Stimulated activated CD4-positive, alpha-beta T cell treated with anti-CD3 and anti-CD28 coated beads, Interleukin-1b, Interleukin-23, amount 100 ng/mL, for 1 hour (primary cell): Measurements from ENCODE around the gene STAT2.
"Not testable (repeated sequence)": the region's sequence is repeated elsewhere in the genome, so short reads cannot be mapped to it uniquely, and the experiment has no call there.

ENCODE experiments used
- DNase-seq, 2 donors: peaks; one replicate each; pipeline ENCODE4 v3.0.0-alpha.2; 2020; ENCODE audit warnings: low read depth in 2 of 2

The STAT2 gene

DNA sequence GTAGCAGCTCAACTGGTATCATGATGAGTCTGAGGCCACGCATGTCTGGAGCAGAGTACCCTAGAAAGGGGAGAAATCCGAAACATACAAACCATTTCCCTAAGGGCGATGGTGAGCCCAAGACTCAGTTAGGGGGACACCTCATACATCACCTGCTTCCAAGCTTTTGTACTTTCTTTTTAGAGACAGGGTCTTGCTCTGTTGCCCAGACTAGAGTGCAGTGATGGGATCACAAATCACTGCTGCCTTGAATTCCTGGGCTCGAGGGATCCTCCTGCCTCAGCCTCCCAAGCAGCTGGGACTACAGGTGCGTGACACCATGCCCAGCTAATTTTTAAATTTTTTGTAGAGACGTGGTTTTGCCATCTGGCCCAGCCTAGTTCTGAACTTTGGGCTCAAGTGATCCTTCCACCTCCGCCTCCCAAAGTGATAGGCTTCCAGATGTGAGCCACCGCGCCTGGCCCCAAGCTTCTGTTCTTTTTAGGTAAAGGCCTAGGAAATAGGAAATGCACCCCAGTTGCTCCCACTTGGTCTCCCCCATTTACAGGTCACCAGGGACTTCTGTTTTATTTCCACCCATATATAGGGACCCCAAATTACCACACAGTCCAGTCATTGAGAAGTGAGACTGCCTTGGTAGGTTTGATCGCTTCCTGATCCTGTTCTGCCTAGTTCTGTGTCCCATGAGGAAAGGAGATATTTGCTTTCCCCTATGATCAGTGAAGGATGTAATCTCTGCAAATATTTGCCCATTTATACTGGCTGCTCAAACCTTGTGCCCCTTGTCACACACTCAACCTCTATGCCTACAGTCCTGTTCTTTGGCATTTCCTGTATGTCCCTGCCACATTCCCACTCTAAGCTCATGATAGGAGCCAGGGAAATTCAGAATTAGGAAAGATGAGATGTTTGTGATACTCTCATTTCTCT is 2.5 kb upstream of the STAT2 start, which contains the start of gene APOF:
APOF (minus strand) TSS at position 728 of the 930 bp plus-strand sequence; CDS start at position 616, 112 bp downstream.
- DNase-seq, result no peak

DNA sequence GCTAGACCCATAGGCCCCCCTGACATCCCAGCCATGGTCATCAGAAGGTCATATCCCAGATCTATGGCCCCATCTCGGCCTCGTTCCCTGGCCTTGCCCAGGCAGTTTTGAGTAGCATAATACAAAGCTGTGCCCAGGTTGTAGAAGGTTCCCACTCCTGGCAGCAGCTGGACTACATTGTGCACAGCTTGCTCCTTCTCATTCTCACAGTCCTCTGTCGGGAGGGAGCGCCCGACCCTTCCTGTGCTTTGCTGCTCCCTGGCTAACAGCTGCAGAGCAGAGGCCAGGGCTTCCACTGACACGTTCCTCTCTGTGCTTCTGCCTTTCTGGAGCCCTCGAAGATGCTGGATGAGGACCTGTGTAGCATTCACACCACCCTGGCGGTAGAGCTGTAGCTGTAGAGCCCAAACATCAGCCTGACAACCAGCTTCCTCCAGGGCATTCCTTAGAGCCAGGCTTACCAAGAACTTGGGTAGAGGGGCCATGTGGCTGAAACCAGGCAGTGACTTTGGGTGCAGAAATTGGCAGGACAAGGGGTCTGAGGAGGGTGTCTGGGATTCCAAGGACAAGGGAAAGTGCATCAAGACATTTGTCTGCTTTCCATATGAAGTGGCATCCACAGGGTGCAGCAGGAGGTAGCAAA is 1.7 kb upstream of the STAT2 start:
- no peak for DNase-seq

DNA sequence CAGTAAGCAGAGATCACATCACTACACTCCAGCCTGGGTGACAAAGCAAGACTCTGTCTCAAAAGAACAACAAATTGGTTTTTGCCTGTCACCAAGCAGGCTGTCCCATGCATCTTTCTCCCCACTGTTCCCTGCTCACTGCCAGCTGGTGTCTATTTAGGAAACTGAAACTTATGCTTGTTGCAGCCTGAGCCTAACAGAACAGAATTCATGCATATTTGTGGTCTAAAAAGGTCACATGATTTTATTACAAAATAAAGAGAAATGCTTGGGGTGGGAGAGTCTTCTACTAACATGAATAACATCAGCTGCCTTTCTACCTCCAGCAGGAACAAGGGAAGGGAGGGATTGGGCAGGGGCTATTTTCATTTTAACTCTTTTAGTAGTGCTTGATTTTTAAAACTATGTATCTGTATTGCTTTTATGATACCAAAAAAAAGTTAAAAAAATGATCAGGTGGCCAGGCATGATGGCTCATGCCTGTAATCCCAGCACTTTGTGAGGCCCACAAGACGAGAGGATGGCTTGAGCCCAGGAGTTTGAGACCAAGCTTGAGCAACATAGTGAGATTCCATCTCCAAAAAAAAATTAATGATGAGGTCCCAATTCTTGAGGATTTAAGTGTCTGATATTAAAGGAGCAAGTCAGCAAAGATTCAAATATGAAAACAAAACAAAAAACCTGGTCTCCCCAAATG is 923 bp downstream of the STAT2 start:
- DNase-seq, result no peak

DNA sequence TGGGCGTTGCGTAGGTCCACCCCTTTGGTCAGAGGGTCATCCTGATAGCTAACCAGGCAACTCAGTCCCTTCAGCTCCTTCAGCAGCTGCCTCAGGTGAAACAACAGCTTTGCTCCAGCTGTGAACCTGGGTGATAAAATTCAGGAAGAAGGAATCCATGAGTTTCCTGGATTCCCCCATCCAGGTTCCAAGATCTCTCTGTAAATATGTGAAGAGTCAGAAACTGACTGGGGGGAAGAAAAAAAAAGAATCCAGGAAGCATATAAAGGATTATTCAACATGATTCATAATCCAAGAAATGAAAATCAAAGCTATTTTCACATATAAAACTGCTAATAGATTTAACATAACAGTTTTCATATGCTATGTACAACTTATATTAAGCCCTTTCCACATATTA is 8.6 kb downstream of the STAT2 start:
- no peak for DNase-seq

DNA sequence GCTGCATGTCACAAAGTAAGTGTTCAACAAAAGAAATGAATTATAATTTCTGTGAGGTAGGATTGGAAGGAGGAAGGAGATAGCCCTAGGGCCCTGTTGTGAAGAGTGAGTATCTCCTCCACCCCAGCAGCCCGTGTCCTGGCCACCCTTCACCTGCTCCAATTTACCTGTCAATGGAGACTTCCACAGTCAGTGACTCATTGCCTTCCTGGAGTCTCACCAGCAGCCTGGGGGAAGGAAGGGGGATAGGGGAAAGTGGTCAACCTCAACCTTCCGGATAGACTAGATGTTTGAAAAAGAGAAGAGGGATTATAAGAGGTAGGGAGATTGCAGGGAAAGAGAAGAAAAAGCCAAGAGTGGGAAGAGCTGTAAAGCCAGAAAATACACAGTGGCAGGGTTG is 9.2 kb downstream of the STAT2 start:
- no peak for DNase-seq

DNA sequence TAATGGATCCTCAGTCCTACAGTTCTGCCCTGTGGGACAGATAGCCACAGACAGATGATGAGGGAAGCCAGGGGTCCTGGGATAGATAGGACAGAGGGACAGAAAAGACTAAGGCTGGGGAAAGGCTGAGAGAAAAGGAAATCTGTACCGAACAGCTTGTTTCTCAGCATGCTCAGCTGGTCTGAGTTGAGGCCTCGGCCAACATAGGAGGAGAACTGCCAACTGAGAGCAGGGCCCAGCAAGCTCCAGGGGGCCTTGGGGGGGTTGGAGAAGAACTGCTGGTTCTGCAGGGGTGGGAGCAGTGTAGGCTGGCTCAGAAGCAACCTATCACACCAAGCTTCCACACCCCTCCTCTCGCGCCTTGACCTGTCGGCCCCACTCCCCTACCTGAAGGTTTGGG is 11.1 kb downstream of the STAT2 start:
- DNase-seq, result no peak

DNA sequence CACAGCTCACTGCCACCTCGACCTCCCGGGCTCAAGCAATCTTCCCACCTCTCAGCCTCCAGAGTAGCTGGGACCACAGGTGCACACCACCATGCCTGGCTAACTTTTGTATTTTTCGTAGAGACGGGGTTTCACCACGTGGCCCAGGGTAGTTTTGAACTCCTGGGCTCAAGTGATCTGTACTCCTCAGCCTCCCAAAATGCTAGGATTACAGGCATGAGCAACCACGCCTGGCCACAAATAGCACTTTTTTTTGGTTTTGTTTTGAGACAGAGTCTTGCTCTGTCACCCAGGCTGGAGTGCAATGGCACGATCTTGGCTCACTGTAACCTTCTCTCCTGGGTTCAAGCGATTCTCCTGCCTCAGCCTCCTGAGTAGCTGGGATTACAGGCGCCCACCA is 12.7 kb downstream of the STAT2 start:
- not testable (repeated sequence) for DNase-seq

DNA sequence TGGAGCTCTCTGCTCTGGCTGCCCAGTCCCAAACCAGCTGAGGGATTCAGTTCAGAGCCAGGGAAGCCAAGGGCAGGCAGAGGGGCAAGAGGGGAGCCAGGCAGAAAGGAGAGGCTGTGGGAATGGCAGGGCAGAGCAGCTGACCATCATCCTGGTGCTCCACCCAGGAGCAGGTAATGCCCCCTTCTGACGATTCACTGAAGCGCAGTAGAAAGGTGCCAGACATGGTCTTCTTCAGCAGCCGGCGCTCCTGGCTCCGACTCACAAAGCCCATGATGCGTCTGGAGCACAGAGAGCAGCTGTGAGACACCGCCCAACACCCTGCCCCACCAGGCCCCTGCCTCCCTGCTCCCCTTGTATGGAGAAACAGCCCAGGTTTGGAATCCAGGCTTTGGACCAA is 13.2 kb downstream of the STAT2 start:
- no peak for DNase-seq

DNA sequence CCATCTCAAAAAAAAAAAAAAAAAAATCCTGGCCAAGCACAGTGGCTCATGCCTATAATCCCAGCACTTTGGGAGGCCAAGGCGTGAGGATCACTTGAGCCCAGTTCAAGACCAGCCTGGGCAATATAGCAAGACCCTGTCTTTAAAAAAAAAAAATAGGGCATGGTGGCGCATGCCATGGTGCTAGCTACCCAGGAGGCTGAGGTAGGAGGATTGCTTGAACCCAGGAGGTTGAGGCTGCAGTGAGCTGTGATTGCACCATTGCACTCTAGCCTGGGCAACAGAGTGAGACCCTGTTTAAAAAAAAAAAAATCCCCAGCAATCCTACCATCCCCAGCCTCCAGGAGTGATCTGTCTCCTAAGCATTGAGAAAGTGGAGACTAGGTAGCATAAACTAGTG is 17.6 kb downstream of the STAT2 start:
- DNase-seq, result not testable (repeated sequence)

DNA sequence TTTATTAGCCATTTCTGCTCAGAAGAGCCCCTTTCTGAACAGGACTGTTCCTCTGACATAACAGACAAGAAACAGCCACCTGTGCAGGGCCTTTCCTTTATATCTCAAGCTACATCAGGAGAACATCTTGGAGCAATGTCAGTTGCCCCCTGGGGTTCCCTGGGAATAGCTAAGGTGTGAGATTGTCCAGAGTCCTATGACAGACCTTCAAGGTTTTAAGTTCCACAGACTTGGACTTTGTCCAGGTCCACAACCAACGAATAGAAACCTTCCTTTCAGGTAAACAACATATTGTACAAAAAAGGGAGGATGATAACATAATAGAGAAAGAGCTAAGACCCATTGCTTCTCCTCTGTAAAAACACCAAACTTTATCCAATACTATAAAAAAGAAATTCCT is 18.3 kb downstream of the STAT2 start:
- no peak for DNase-seq

DNA sequence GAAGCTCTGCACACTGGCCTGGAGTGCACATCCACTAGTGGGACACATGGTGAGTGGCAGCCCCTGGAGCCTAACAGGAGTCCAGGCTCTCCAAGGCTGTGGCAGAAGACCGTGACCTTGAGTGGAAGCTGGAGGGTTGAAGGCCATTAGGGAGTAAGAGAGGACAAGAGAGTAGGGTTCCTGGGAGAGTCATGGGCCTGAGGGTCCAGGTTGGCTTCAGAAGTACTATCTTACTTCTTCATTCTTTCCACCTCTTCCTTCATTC is 20.8 kb downstream of the STAT2 start:
- DNase-seq, result no peak

DNA sequence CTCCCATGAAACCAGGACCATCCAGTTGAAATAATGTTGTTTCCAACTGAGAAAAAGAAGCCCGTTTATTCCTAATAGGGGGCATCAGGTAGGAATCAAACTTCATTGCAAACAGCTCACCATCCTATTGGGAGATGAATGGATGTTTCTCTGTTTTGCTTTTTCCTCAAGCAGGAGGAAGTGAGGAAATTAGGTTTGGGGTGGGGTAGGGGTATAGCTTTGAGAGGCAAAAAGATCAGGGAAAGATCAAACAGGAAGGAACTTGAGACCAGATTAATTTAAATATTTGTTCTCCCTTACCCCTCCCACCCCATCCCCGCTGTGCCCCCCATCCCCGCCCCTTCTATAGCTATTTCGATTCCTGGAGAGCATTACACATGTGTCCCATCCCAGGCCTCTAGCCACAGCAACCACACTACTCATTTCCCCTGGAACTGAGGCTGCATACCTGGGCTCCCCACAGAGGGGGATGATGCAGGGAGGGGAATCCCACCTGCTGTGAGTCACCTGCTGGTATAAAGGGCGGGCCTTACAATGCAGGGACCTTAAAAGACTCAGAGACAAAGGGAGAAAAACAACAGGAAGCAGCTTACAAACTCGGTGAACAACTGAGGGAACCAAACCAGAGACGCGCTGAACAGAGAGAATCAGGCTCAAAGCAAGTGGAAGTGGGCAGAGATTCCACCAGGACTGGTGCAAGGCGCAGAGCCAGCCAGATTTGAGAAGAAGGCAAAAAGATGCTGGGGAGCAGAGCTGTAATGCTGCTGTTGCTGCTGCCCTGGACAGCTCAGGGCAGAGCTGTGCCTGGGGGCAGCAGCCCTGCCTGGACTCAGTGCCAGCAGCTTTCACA is 21.4 kb downstream of the STAT2 start, which contains the start of gene IL23A:
IL23A (plus strand) TSS at position 577 of the 850 bp plus-strand sequence; CDS start at position 738, 161 bp downstream.
- DNase-seq, result peak; percentile 61 to 76

DNA sequence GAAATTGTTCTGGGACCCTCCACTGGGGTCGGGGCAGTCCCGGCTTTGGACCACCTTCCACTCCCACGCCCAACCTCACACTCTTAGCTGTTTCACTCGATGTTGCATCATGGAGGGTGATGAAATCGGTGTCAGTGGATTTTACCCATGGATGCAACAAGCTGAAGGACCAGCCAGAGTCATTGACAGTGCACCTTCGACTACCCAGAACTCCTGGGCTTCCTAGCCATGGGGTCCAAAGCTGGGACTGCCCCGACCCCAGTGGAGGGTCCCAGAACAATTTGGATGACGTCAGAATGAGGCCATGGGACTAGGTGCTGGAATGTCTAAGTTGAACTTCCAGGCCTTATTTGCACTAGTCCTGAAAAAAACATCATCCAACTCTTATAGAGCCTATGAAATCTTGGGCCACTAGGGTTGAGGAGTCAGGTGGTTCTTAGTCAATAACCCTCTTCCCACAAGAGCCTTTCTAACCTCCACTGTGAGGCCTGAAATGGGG is 22.1 kb downstream of the STAT2 start:
- no peak for DNase-seq

DNA sequence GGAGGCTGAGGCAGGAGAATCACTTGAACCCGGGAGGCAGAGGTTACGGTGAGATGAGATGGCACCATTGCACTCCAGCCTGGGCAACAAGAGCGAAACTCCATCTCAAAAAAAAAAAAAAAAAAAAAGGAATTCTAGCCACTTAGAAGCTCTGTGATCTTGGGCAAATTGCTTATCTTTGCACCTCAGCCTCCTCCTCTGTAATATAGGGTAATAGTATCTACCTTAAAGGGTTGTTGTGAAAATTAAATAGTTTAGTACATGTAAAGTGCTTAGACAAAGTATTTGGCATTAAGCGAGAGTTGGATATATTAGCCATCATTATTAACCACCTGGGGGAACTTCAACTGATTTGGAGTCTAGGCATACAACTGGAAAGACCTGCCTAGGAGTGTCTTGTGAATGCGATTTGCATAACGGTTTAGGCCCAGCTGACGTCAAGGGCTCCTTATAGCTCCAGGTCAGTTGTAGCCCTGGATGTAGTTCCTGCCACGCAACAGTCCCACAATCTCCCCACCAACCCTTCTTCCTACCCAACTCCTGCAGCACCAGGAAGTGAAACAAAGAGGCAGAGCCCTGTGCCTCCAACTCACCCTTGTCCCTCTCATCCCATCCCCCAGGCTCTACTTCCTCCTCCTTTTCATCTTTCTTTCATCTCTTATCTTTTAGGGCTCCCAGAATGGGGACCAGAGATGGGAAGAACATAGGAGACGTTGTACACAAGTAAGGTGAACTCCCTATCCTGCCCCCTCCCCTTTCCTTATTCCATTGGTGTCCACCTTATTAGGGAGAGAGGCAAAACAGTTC is 23.3 kb downstream of the STAT2 start:
- no peak for DNase-seq

DNA sequence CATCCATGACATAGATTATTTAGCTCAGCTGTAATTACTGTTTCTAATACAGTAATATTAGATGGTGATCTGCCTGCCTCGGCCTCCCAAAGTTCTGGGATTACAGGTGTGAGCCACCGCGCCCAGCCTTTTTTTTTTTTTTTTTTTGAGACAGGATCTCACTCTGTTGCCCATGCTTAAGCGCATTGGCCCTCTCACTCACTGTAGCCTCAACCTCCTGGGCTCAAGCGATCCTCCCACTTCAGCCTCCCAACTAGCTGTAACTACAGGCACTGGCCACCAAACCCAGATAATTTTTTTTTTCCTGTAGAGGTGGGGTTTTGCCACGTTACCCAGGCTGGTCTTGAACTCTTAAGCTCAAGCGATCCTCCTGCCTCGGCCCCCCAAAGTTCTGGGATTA is 24.4 kb downstream of the STAT2 start:
- DNase-seq, result not testable (repeated sequence)

DNA sequence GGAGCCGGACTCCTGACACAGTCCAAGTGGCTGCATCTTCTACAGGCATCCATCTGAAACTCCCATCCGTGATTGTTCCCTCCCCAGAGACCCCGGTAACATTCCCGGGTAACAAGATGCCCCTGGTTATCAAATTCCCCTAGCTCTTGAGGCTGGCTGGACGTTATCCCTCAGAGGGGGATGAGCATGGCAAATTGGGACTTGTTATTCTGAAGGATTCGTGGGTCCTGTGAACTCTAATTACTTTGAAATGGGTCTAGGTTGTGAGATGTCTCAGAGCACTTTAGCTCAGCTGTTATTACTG is 25.5 kb downstream of the STAT2 start:
- DNase-seq, result no peak

DNA sequence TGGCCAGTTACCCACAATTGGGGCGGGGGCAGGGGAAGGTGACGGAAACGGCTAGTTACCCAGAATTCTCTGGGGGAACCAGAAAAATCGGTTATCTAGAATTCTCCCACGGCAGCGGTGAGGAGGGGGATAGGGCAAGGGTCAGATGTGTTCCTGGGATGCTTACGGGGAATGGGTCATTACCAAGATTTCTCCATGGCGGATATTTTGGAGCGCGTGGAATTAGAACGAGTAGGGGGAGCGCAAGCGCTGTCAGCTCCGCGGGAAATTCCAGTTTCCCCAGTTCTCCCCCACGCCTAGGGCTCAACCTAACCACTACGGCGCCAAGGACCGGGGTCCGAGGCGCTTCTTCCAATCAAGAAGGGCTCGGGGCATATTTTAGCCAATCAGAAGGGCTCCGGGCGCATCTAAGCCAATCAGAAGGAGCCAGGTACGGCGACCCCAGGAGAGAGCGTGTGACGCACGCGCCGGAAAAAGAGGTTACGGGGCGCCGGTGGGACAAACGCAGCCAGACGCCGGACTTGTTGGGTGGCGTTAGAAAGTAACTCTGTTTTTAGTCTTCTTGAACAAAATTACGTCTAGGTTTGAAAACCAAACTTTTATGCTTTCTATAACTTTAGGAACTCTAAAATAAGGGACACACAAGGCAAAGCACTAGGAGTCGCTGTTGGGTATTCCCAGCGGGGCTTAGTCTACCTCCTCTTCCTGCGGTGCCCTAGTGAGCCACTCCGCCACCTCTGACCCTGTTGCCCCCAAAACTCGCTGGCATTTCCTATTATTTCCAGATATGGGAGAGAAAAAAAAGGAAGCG is 26.0 kb downstream of the STAT2 start, which contains the start of gene PAN2:
PAN2 (minus strand) TSS at position 322 of the 811 bp plus-strand sequence. CDS start 906 bp downstream, outside the sequence.
- DNase-seq, result peak; percentile 80 to 82

DNA sequence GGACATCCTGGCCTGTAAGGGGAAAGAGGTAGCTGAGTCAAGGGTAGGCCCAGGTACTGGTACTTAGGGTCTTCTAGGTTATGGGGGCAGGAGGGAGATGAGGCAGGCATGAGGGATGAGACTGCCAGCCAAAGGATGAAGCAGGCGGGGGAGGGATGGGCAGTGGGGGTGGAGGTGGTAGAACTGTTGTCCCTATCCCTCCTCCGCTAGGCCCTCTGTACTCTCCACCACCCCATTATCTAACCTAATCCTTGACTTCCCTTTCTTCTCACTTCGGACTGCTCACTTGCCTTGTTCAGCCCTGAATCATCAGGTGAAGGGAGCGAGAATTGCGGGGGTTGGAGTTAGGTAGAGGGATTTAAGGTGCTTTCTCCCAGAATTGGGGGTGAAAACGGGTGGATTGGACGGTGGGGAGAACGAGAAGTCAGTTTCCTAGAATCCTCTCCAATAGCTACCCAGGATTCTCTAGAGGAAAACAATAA is 26.7 kb downstream of the STAT2 start:
- no peak for DNase-seq

DNA sequence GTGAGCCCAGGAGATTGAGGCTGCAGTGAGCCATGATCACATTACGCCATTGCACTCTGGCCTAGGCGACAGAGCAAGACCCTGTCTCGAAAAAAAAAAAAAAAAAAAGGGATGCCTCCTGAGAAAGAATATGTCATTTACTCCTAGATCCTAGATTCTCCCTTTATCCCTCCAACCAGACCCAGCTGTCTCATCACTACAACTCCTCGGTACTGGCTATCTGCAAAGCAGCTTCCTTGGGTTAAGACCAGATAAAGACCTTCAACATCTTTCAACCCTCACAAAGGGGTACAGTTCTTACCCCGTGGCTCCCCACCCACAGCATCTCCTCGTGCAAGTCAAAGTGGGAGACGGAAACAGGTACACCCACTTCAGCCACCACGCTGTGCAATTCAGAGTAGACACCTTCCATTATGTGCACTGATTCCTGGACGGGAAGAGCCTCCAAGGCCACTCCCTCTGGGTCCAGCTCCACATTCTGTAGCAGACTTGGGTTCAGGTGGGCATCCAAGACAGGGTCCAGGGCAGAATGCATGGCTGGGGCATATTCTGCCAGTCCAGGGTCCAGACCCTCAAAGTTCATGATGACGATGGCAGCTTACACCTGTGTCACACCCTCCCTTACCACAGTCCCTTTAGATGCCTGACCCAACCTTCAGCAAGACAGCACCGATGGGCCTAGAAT is 27.3 kb downstream of the STAT2 start:
- DNase-seq, result no peak
